ENCODE measurements around the gene CCDC187.

- TF ChIP-seq POLR2A (IDR thresholded peaks at IDR 0.05): no peak
- no peak for TF ChIP-seq CTCF (IDR thresholded peaks at IDR 0.05)
Measured at GRCh38 chr9:136325358-136325757, 21.5 kb upstream of the CCDC187 start.
